Measurements from ENCODE around the gene DNHD1. TPM values are rescaled to one million over a fixed set of nuclear protein-coding genes. Genes with fewer than 3 reads are reported as not detected.

Gene DNHD1
- total and polyA plus RNA-seq, 9 of the 15 experiments (the other 6 are each of a cell fraction or from before 2014, with no cell fraction given), result 0.82 to 9.7 (median 3.8) TPM

- TF ChIP-seq POLR3G (IDR thresholded peaks at IDR 0.05; ENCODE audit: extremely low read depth, insufficient read length, insufficient replicate concordance), result no peak
- no peak for TF ChIP-seq CREB1 (IDR thresholded peaks at IDR 0.05)
- no peak for TF ChIP-seq CREB1 (CRISPR knock-in tag; IDR thresholded peaks at IDR 0.05)
- TF ChIP-seq IFI16 (CRISPR knock-in tag; IDR thresholded peaks at IDR 0.05), result no peak
Observed at GRCh38 chr11:6526411-6527135, 29.5 kb downstream of the DNHD1 start (continued).

GRCh38 chr11:6529266-6529665 lies 32.2 kb downstream of the DNHD1 start:
- H3K4me3 ChIP-seq, result no peak overlapping the region
- H4K20me1 ChIP-seq (replicated peaks; ENCODE audit: control insufficient read depth, insufficient read depth, low read length), result no peaks in the 10 kb centered on the region
- no peak for DNase-seq (ENCODE audit: extremely low read depth in 1 of 4, low spot score in 3 of 4)
- intact Hi-C loops (cut with micrococcal nuclease), result no loop called here
- H3K9me3 ChIP-seq (replicated peaks; ENCODE audit: control insufficient read depth, insufficient read depth, low read depth, low read length), result no peaks in the 10 kb centered on the region
- no peak for FAIRE-seq
- in situ Hi-C loops (cut with MboI), result no loop called here
- H3K4me1 ChIP-seq (replicated peaks in 1 of 2; ENCODE audit: control insufficient read depth in 2 of 2, insufficient read depth in 2 of 2, low read length in 2 of 2), result no peaks in the 10 kb centered on the region; a peak in 1 of 5 replicates
- H3K79me2 ChIP-seq (ENCODE audit: control insufficient read depth, insufficient read depth, low read length), result no peaks in the 10 kb centered on the region
- no TSS peak for BruUV-seq (replicated peaks)
- ChIA-PET POLR2A (interaction anchor here (0.7 to 1.9 kb wide), 5 partner anchors 9 to 147 kb away, joined by 3 to 8 read pairs (median 3); no protein-coding TSS in a partner anchor), CTCF (ENCODE audit: low intra/inter-chr PET ratio) (no interaction called here)
- H3K36me3 ChIP-seq (ENCODE audit: control insufficient read depth, insufficient read depth, low read length), result no peaks in the 10 kb centered on the region; the same call in 2 of the 3 replicates
- no peak for ATAC-seq
- 47% methylated on average over 2 of the region's 2 CpGs for WGBS (ENCODE audit: insufficient coverage, low coverage, missing lambda C conversion rate)
- H3K27me3 ChIP-seq (ENCODE audit: control insufficient read depth in 2 of 2, insufficient read depth in 2 of 2, low read length in 2 of 2), result no peaks in the 10 kb centered on the region
- H3K27ac ChIP-seq (ENCODE audit: extremely low read depth, low read depth, low read length), result no peak overlapping the region
- no peak for TF ChIP-seq MCM3 (IDR thresholded peaks at IDR 0.05)
- TF ChIP-seq, protein P1, sequence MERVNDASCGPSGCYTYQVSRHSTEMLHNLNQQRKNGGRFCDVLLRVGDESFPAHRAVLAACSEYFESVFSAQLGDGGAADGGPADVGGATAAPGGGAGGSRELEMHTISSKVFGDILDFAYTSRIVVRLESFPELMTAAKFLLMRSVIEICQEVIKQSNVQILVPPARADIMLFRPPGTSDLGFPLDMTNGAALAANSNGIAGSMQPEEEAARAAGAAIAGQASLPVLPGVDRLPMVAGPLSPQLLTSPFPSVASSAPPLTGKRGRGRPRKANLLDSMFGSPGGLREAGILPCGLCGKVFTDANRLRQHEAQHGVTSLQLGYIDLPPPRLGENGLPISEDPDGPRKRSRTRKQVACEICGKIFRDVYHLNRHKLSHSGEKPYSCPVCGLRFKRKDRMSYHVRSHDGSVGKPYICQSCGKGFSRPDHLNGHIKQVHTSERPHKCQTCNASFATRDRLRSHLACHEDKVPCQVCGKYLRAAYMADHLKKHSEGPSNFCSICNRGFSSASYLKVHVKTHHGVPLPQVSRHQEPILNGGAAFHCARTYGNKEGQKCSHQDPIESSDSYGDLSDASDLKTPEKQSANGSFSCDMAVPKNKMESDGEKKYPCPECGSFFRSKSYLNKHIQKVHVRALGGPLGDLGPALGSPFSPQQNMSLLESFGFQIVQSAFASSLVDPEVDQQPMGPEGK (CRISPR knock-in tag; IDR thresholded peaks at IDR 0.05; ENCODE audit: borderline replicate concordance), result no peak
- TF ChIP-seq ZNF146 (CRISPR knock-in tag; IDR thresholded peaks at IDR 0.05; ENCODE audit: unreplicated experiment), result no peak
- TF ChIP-seq, protein P2, sequence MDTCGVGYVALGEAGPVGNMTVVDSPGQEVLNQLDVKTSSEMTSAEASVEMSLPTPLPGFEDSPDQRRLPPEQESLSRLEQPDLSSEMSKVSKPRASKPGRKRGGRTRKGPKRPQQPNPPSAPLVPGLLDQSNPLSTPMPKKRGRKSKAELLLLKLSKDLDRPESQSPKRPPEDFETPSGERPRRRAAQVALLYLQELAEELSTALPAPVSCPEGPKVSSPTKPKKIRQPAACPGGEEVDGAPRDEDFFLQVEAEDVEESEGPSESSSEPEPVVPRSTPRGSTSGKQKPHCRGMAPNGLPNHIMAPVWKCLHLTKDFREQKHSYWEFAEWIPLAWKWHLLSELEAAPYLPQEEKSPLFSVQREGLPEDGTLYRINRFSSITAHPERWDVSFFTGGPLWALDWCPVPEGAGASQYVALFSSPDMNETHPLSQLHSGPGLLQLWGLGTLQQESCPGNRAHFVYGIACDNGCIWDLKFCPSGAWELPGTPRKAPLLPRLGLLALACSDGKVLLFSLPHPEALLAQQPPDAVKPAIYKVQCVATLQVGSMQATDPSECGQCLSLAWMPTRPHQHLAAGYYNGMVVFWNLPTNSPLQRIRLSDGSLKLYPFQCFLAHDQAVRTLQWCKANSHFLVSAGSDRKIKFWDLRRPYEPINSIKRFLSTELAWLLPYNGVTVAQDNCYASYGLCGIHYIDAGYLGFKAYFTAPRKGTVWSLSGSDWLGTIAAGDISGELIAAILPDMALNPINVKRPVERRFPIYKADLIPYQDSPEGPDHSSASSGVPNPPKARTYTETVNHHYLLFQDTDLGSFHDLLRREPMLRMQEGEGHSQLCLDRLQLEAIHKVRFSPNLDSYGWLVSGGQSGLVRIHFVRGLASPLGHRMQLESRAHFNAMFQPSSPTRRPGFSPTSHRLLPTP (IDR thresholded peaks at IDR 0.05; ENCODE audit: borderline replicate concordance, extremely low read depth, insufficient read length), result no peak
- H3K9ac ChIP-seq (ENCODE audit: insufficient read depth in 1 of 2, low read depth in 2 of 2, low read length in 2 of 2), result no peak overlapping the region
- no peak overlapping the region for H2AFZ ChIP-seq (ENCODE audit: low read depth, low read length)
- no peaks in the 10 kb centered on the region for H3K9me1 ChIP-seq (ENCODE audit: control insufficient read depth, insufficient read depth, low read length)
- no peak overlapping the region for H3K4me2 ChIP-seq (ENCODE audit: insufficient read depth, low read length)
